ENCODE results near the gene ZNF652.

The ZNF652 gene

DNA sequence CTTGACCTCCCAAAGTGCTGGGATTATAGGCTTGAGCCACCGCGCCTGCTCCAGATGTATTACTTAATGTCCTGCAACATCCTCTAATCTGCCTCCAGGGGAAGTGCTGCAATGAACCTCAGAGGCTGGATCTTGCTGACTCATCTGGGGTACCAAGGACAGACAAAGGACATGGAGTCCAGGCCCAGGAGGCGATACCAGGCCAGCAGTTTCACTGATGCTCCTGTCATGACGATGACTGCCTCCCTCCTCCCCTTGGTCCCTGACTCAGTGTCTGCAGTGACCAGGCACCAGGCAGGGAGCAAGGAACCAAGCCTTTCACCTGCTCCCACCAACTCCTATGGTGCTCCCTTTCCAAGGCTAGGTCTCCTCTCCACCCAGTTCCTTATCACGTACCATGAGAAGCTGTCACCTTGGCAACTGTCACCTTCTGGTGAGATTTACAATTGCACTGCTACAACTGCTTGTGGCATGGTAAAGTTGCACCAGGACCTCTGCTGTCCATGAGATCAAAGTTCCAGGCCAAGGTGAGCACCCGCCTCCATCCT, 109.8 kb downstream of the ZNF652 start:
- TF ChIP-seq CSDC2 (CRISPR knock-in tag; IDR thresholded peaks at IDR 0.05) (no peak), BACH2 (CRISPR knock-in tag; IDR thresholded peaks at IDR 0.05; ENCODE audit: borderline replicate concordance) (no peak), CSRNP3 (CRISPR knock-in tag; IDR thresholded peaks at IDR 0.05) (no peak), ZNF565 (CRISPR knock-in tag; conservative IDR thresholded peaks at IDR 0.05; ENCODE audit: low read depth) (no peak), ZFP30 (CRISPR knock-in tag; IDR thresholded peaks at IDR 0.05) (no peak), ZFP3 (CRISPR knock-in tag; IDR thresholded peaks at IDR 0.05) (no peak), ESRRG (CRISPR knock-in tag; IDR thresholded peaks at IDR 0.05) (no peak), ZNF8 (CRISPR knock-in tag; IDR thresholded peaks at IDR 0.05) (no peak), ISL1 (CRISPR knock-in tag; IDR thresholded peaks at IDR 0.05) (no peak), ARNTL (CRISPR knock-in tag; IDR thresholded peaks at IDR 0.05; ENCODE audit: borderline replicate concordance, low read depth) (no peak), TSHZ2 (CRISPR knock-in tag; IDR thresholded peaks at IDR 0.05) (no peak)
- TF ChIP-seq, protein P1, sequence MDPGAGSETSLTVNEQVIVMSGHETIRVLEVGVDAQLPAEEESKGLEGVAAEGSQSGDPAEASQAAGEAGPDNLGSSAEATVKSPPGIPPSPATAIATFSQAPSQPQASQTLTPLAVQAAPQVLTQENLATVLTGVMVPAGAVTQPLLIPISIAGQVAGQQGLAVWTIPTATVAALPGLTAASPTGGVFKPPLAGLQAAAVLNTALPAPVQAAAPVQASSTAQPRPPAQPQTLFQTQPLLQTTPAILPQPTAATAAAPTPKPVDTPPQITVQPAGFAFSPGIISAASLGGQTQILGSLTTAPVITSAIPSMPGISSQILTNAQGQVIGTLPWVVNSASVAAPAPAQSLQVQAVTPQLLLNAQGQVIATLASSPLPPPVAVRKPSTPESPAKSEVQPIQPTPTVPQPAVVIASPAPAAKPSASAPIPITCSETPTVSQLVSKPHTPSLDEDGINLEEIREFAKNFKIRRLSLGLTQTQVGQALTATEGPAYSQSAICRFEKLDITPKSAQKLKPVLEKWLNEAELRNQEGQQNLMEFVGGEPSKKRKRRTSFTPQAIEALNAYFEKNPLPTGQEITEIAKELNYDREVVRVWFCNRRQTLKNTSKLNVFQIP (CRISPR knock-in tag; IDR thresholded peaks at IDR 0.05; ENCODE audit: borderline replicate concordance, low read depth) = no peak
- TF ChIP-seq, protein P2, sequence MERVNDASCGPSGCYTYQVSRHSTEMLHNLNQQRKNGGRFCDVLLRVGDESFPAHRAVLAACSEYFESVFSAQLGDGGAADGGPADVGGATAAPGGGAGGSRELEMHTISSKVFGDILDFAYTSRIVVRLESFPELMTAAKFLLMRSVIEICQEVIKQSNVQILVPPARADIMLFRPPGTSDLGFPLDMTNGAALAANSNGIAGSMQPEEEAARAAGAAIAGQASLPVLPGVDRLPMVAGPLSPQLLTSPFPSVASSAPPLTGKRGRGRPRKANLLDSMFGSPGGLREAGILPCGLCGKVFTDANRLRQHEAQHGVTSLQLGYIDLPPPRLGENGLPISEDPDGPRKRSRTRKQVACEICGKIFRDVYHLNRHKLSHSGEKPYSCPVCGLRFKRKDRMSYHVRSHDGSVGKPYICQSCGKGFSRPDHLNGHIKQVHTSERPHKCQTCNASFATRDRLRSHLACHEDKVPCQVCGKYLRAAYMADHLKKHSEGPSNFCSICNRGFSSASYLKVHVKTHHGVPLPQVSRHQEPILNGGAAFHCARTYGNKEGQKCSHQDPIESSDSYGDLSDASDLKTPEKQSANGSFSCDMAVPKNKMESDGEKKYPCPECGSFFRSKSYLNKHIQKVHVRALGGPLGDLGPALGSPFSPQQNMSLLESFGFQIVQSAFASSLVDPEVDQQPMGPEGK (CRISPR knock-in tag; IDR thresholded peaks at IDR 0.05; ENCODE audit: borderline replicate concordance) = no peak
- no peak for ATAC-seq

- TF ChIP-seq PPARA (CRISPR knock-in tag; IDR thresholded peaks at IDR 0.05; ENCODE audit: borderline replicate concordance) = no peak
- no peak for TF ChIP-seq ZNF70 (CRISPR knock-in tag; IDR thresholded peaks at IDR 0.05)
- TF ChIP-seq CREB5 (CRISPR knock-in tag; IDR thresholded peaks at IDR 0.05; ENCODE audit: low read depth) = no peak
- ATAC-seq = no peak
Measured at GRCh38 chr17:49249890-49250522, 112.0 kb downstream of the ZNF652 start.

GRCh38 chr17:49249292-49249794, 112.7 kb downstream of the ZNF652 start:
- peak; percentile 52 for ATAC-seq

DNA sequence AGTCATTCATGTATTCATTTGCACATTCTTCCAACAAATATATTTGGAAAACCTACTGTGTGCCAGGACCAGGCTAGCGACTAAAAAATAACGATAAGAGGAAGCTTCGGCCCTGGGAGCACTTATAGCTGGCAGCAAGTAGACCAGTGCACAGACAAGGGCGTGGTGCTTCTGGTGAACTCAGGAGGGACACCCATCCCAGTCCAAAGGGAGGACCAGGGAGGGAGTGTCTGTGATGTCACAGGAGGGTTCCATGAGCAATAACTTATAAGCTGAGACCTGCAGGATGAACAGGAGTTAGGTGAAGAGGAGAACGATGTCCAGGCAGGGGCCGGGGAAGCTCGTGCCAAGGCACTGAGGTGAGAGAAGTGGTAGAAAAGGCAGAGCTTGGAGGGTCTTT, 114.1 kb downstream of the ZNF652 start:
- no peak for ATAC-seq
- TF ChIP-seq ESRRG (CRISPR knock-in tag; IDR thresholded peaks at IDR 0.05) (no peak), TCF4 (CRISPR knock-in tag; IDR thresholded peaks at IDR 0.05; ENCODE audit: borderline replicate concordance) (no peak), GLIS3 (CRISPR knock-in tag; IDR thresholded peaks at IDR 0.05) (no peak), ZFP3 (CRISPR knock-in tag; IDR thresholded peaks at IDR 0.05) (no peak), ARNTL (CRISPR knock-in tag; IDR thresholded peaks at IDR 0.05; ENCODE audit: borderline replicate concordance, low read depth) (no peak), PPARA (CRISPR knock-in tag; IDR thresholded peaks at IDR 0.05; ENCODE audit: borderline replicate concordance) (no peak), RARB (CRISPR knock-in tag; IDR thresholded peaks at IDR 0.05) (no peak), BACH2 (CRISPR knock-in tag; IDR thresholded peaks at IDR 0.05; ENCODE audit: borderline replicate concordance) (no peak), OSR1 (CRISPR knock-in tag; IDR thresholded peaks at IDR 0.05) (no peak)
- TF ChIP-seq, protein P1 (CRISPR knock-in tag; IDR thresholded peaks at IDR 0.05; ENCODE audit: borderline replicate concordance, low read depth) = no peak
- TF ChIP-seq, protein P2 (CRISPR knock-in tag; IDR thresholded peaks at IDR 0.05; ENCODE audit: borderline replicate concordance) = no peak

More at GRCh38 chr17:49249292-49249794, 112.7 kb downstream of the ZNF652 start:
- no peak for TF ChIP-seq RARB (CRISPR knock-in tag; IDR thresholded peaks at IDR 0.05)
- TF ChIP-seq ISL1 (CRISPR knock-in tag; IDR thresholded peaks at IDR 0.05) = no peak
- no peak for TF ChIP-seq BACH2 (CRISPR knock-in tag; IDR thresholded peaks at IDR 0.05; ENCODE audit: borderline replicate concordance)
- no peak for TF ChIP-seq OSR1 (CRISPR knock-in tag; IDR thresholded peaks at IDR 0.05)
